Measurements from ENCODE around the gene ADAM12.

Gene ADAM12

GRCh38 chr10:126431816-126432215 is 43.5 kb upstream of the ADAM12 start:
- POLR2A ChIA-PET, result no interaction called here
- CTCF ChIA-PET, result no interaction called here
- no peak for DNase-seq (ENCODE audit: low read depth, low spot score)
- H3K4me3 ChIP-seq (ENCODE audit: low read depth, low read length), result no peak overlapping the region
- no peak for TF ChIP-seq CTCF (IDR thresholded peaks at IDR 0.05; ENCODE audit: insufficient read depth, low read length, missing control alignments)

- ChIA-PET CTCF (interaction anchor here (2.3 kb wide), 1 partner anchor 10 kb away, joined by 5 read pairs; no protein-coding TSS in a partner anchor), POLR2A (no interaction called here)
- no peak overlapping the region for H3K4me3 ChIP-seq (ENCODE audit: low read depth, low read length)
- TF ChIP-seq CTCF (IDR thresholded peaks at IDR 0.05; ENCODE audit: insufficient read depth, low read length, missing control alignments), result no peak
- DNase-seq (ENCODE audit: low read depth, low spot score), result no peak
Measured at GRCh38 chr10:126430512-126430911, 42.2 kb upstream of the ADAM12 start.

GRCh38 chr10:126429275-126429674 is 41.0 kb upstream of the ADAM12 start:
- no peak overlapping the region for H3K4me3 ChIP-seq (ENCODE audit: low read depth, low read length)
- no peak for TF ChIP-seq CTCF (IDR thresholded peaks at IDR 0.05; ENCODE audit: insufficient read depth, low read length, missing control alignments)
- ChIA-PET CTCF (interaction anchor here (2.3 kb wide), 1 partner anchor 11 kb away, joined by 5 read pairs; no protein-coding TSS in a partner anchor), POLR2A (no interaction called here)
- DNase-seq (ENCODE audit: low read depth, low spot score), result no peak

GRCh38 chr10:126425489-126426065 is 37.3 kb upstream of the ADAM12 start:
- ChIA-PET POLR2A (no interaction called here), CTCF (interaction anchor here (2.1 kb wide), 1 partner anchor 8 kb away, joined by 4 read pairs; no protein-coding TSS in a partner anchor)
- no peak for TF ChIP-seq CTCF (IDR thresholded peaks at IDR 0.05; ENCODE audit: insufficient read depth, low read length, missing control alignments)
- H3K4me3 ChIP-seq (ENCODE audit: low read depth, low read length), result no peak overlapping the region
- no peak for DNase-seq (ENCODE audit: low read depth, low spot score)

- POLR2A ChIA-PET, result no interaction called here
- H3K4me3 ChIP-seq (ENCODE audit: low read depth, low read length), result no peak overlapping the region
- DNase-seq (ENCODE audit: low read depth, low spot score), result no peak
- CTCF ChIA-PET, result interaction anchor here (2.1 kb wide), 1 partner anchor 9 kb away, joined by 4 read pairs; no protein-coding TSS in a partner anchor
- TF ChIP-seq CTCF (IDR thresholded peaks at IDR 0.05; ENCODE audit: insufficient read depth, low read length, missing control alignments), result no peak
Measured at GRCh38 chr10:126425032-126425431, 36.8 kb upstream of the ADAM12 start.

GRCh38 chr10:126423732-126424491 is 35.6 kb upstream of the ADAM12 start:
- no peak for TF ChIP-seq CTCF (IDR thresholded peaks at IDR 0.05; ENCODE audit: insufficient read depth, low read length, missing control alignments)
- CTCF ChIA-PET, result interaction anchor here (1.6 to 2.1 kb wide), 2 partner anchors 10 to 80 kb away, joined by 4 read pairs; no protein-coding TSS in a partner anchor
- no peak for DNase-seq (ENCODE audit: low read depth, low spot score)
- H3K4me3 ChIP-seq (ENCODE audit: low read depth, low read length), result no peak overlapping the region
- POLR2A ChIA-PET, result no interaction called here

All from AG04449 (cell line).